Endothelial cell (in vitro differentiated cells): ENCODE results near the gene ARL6IP4. TPM values are rescaled to one million over a fixed set of nuclear protein-coding genes. Genes with fewer than 3 reads are reported as not detected.

Experiments
- DNase-seq: peaks from one replicate; pipeline ENCODE4 v3.0.0; 2021; ENCODE audit warnings: low spot score
- H3K27ac Mint-ChIP-seq: one replicate; pipeline ENCODE4 v1.8.0; 2021; ENCODE audit warnings: mixed read lengths, inconsistent platforms; ENCODE audit not compliant: unreplicated experiment
- H3K27me3 Mint-ChIP-seq: one replicate; pipeline ENCODE4 v1.8.0; 2021; ENCODE audit warnings: mild to moderate bottlenecking, moderate library complexity, mixed read lengths, inconsistent platforms; ENCODE audit not compliant: unreplicated experiment
- H3K36me3 Mint-ChIP-seq: one replicate; pipeline ENCODE4 v1.8.0; 2021; ENCODE audit warnings: mild to moderate bottlenecking, low read depth, mixed read lengths, inconsistent platforms; ENCODE audit not compliant: unreplicated experiment
- H3K4me1 Mint-ChIP-seq: one replicate; pipeline ENCODE4 v1.8.0; 2021; ENCODE audit warnings: mild to moderate bottlenecking, mixed read lengths, inconsistent platforms; ENCODE audit not compliant: unreplicated experiment
- H3K4me3 Mint-ChIP-seq: one replicate; pipeline ENCODE4 v1.8.0; 2021; ENCODE audit warnings: mild to moderate bottlenecking, mixed read lengths, inconsistent platforms; ENCODE audit not compliant: unreplicated experiment
- H3K9me3 Mint-ChIP-seq: one replicate; pipeline ENCODE4 v1.8.0; 2021; ENCODE audit warnings: mixed read lengths, inconsistent platforms; ENCODE audit not compliant: unreplicated experiment
- CTCF ChIP-seq: fragments of 200-600 bp; sonication (generic); IDR thresholded peaks from one replicate; pipeline ENCODE4 v1.5.0; 2021; ENCODE audit warnings: antibody characterized with exemption; ENCODE audit not compliant: unreplicated experiment
- total RNA-seq: library from RNA; stranded (reverse); fragmentation: NEBNext Ultra II Directional; extraction: Animal tissue kit (Norgen Biotek cat#: 25700); gene quantifications from one replicate; pipeline ENCODE4 v1.2.1, GENCODE V29; 2021; ENCODE audit not compliant: unreplicated experiment

The ARL6IP4 gene
- total RNA-seq, 1 donor from 2014 or later: 151 TPM

GRCh38 chr12:122979001-122979907 lies 1.2 kb upstream of the ARL6IP4 start:
- Mint-ChIP-seq H3K27ac (peak overlapping the region; percentile 24), H3K4me1 (peaks cover 34% of the 10 kb centered on the region), H3K27me3 (peaks cover 8% of the 10 kb centered on the region), H3K36me3 (peaks cover 2% of the 10 kb centered on the region), H3K4me3 (peak overlapping the region; percentile 74), H3K9me3 (no peaks in the 10 kb centered on the region)
- no peak for TF ChIP-seq CTCF
- DNase-seq: no peak

- H3K4me1 Mint-ChIP-seq: peaks cover 35% of the 10 kb centered on the region
- DNase-seq: no peak
- H3K9me3 Mint-ChIP-seq: no peaks in the 10 kb centered on the region
- H3K27ac Mint-ChIP-seq: peak overlapping the region; percentile 75
- peaks cover 5% of the 10 kb centered on the region for H3K36me3 Mint-ChIP-seq
- H3K27me3 Mint-ChIP-seq: peaks cover 10% of the 10 kb centered on the region
- no peak for TF ChIP-seq CTCF
- H3K4me3 Mint-ChIP-seq: peak overlapping the region; percentile 94
These were observed 636 bp upstream of the ARL6IP4 start for GRCh38 chr12:122979908-122980182.

- Mint-ChIP-seq H3K27ac (no peak overlapping the region), H3K4me3 (peak overlapping the region; percentile 92), H3K36me3 (peaks cover 9% of the 10 kb centered on the region), H3K4me1 (peaks cover 29% of the 10 kb centered on the region), H3K27me3 (peaks cover 8% of the 10 kb centered on the region), H3K9me3 (no peaks in the 10 kb centered on the region)
- peak; percentile 32 for DNase-seq
- no peak for TF ChIP-seq CTCF
These were observed 573 bp downstream of the ARL6IP4 start for GRCh38 chr12:122981036-122981471.

GRCh38 chr12:122981587-122982476 lies 1.4 kb downstream of the ARL6IP4 start:
- peak overlapping the region; percentile 92 for H3K4me3 Mint-ChIP-seq
- peaks cover 9% of the 10 kb centered on the region for H3K36me3 Mint-ChIP-seq
- H3K27me3 Mint-ChIP-seq: peaks cover 8% of the 10 kb centered on the region
- no peak for DNase-seq
- H3K27ac Mint-ChIP-seq: peak overlapping the region; percentile 9
- no peak for TF ChIP-seq CTCF
- no peaks in the 10 kb centered on the region for H3K9me3 Mint-ChIP-seq
- peaks cover 27% of the 10 kb centered on the region for H3K4me1 Mint-ChIP-seq
